ENCODE data around the gene MGAT4D. TPM values are rescaled to one million over a fixed set of nuclear protein-coding genes. Genes with fewer than 3 reads are reported as not detected.
"Not testable (repeated sequence)": the region's sequence is repeated elsewhere in the genome, so short reads cannot be mapped to it uniquely, and the experiment has no call there.

MGAT4D gene
- total RNA-seq, 2 donors from 2014 or later: not detected

GRCh38 chr4:140523857-140524742 lies 26.0 kb upstream of the MGAT4D start, which contains the start of gene ELMOD2:
Gene ELMOD2, plus strand, starts transcription at chr4:140524168. Its CDS starts 1,261 bp downstream, at chr4:140525429.
- H3K4me3 ChIP-seq (ENCODE audit: low read length): peak within 1 kb of the TSS; percentile 89
- Mint-ChIP-seq H3K4me3 (peak within 1 kb of the TSS; percentile 75), H3K27ac (peak within 1 kb of the TSS; percentile 89), H3K4me1 (peaks cover 19% of the 10 kb centered on the region), H3K9me3 (peaks cover 21% of the 10 kb centered on the region), H3K27me3 (ENCODE audit: insufficient read depth) (peaks cover 16% of the 10 kb centered on the region), H3K36me3 (ENCODE audit: low read depth) (peaks cover 22% of the 10 kb centered on the region)
- no peaks in the 10 kb centered on the region for H3K27me3 ChIP-seq (ENCODE audit: control insufficient read depth, insufficient read depth, low read length, poor library complexity, severe bottlenecking)
- TF ChIP-seq CTCF (conservative IDR thresholded peaks at IDR 0.05): peak; percentile 95
- peaks cover 22% of the 10 kb centered on the region for H3K9me3 ChIP-seq (ENCODE audit: control insufficient read depth, low read length)
- peak; percentile 99 for DNase-seq
- peak within 1 kb of the TSS; percentile 49 for H3K9ac ChIP-seq (ENCODE audit: extremely low read depth, low read length, poor library complexity, severe bottlenecking)
- WGBS, 2 experiments (ENCODE audit: insufficient coverage in 1 of 2, insufficient read length in 1 of 2): 1 to 4% methylated on average over 17 to 76 of the region's 77 CpGs
- H3K36me3 ChIP-seq (ENCODE audit: control insufficient read depth, insufficient read depth, low read length): peaks cover 26% of the 10 kb centered on the region
- peak within 1 kb of the TSS; percentile 91 for H3K27ac ChIP-seq (ENCODE audit: low read depth, low read length)
- no peaks in the 10 kb centered on the region for H3K4me1 ChIP-seq (ENCODE audit: control insufficient read depth, insufficient read depth, low read length)

- H3K9me3 ChIP-seq (ENCODE audit: control insufficient read depth, low read length): peaks cover 22% of the 10 kb centered on the region
- peak overlapping the region; percentile 75 for H3K4me3 Mint-ChIP-seq
- 70 to 72% methylated on average over 6 to 8 of the region's 8 CpGs for WGBS, 2 experiments (ENCODE audit: insufficient coverage in 1 of 2, insufficient read length in 1 of 2)
- no peaks in the 10 kb centered on the region for H3K4me1 ChIP-seq (ENCODE audit: control insufficient read depth, insufficient read depth, low read length)
- no peak for DNase-seq
- no peak overlapping the region for H3K9ac ChIP-seq (ENCODE audit: extremely low read depth, low read length, poor library complexity, severe bottlenecking)
- peaks cover 24% of the 10 kb centered on the region for H3K9me3 Mint-ChIP-seq
- H3K27me3 Mint-ChIP-seq (ENCODE audit: insufficient read depth): peaks cover 16% of the 10 kb centered on the region
- no peak for TF ChIP-seq CTCF (conservative IDR thresholded peaks at IDR 0.05)
- no peak overlapping the region for H3K27ac ChIP-seq (ENCODE audit: low read depth, low read length)
- no peaks in the 10 kb centered on the region for H3K27me3 ChIP-seq (ENCODE audit: control insufficient read depth, insufficient read depth, low read length, poor library complexity, severe bottlenecking)
- H3K4me1 Mint-ChIP-seq: peaks cover 19% of the 10 kb centered on the region
- H3K4me3 ChIP-seq (ENCODE audit: low read length): peak overlapping the region; percentile 65
- H3K27ac Mint-ChIP-seq: no peak overlapping the region
- peaks cover 21% of the 10 kb centered on the region for H3K36me3 Mint-ChIP-seq (ENCODE audit: low read depth)
- H3K36me3 ChIP-seq (ENCODE audit: control insufficient read depth, insufficient read depth, low read length): peaks cover 20% of the 10 kb centered on the region
Measured at GRCh38 chr4:140523370-140523856, 25.3 kb upstream of the MGAT4D start.

GRCh38 chr4:140515423-140515822 lies 17.3 kb upstream of the MGAT4D start:
- Mint-ChIP-seq H3K27me3 (ENCODE audit: insufficient read depth) (peaks cover 8% of the 10 kb centered on the region), H3K27ac (peak overlapping the region; percentile 81), H3K4me3 (peak overlapping the region; percentile 30), H3K9me3 (peaks cover 61% of the 10 kb centered on the region), H3K36me3 (ENCODE audit: low read depth) (no peaks in the 10 kb centered on the region), H3K4me1 (peaks cover 31% of the 10 kb centered on the region)
- WGBS, 2 experiments (ENCODE audit: insufficient coverage in 1 of 2, insufficient read length in 1 of 2): 0% methylated on average over 1 of the region's 1 CpG
- Histone ChIP-seq H3K9me3 (ENCODE audit: control insufficient read depth, low read length) (peaks cover 27% of the 10 kb centered on the region), H3K36me3 (ENCODE audit: control insufficient read depth, insufficient read depth, low read length) (no peaks in the 10 kb centered on the region), H3K4me1 (ENCODE audit: control insufficient read depth, insufficient read depth, low read length) (peaks cover 9% of the 10 kb centered on the region), H3K27me3 (ENCODE audit: control insufficient read depth, insufficient read depth, low read length, poor library complexity, severe bottlenecking) (no peaks in the 10 kb centered on the region), H3K27ac (ENCODE audit: low read depth, low read length) (peak overlapping the region; percentile 28), H3K9ac (ENCODE audit: extremely low read depth, low read length, poor library complexity, severe bottlenecking) (peak overlapping the region; percentile 73), H3K4me3 (ENCODE audit: low read length) (peak overlapping the region; percentile 67)
- TF ChIP-seq CTCF (conservative IDR thresholded peaks at IDR 0.05): no peak
- DNase-seq: no peak

- H3K36me3 ChIP-seq (ENCODE audit: control insufficient read depth, insufficient read depth, low read length); H3K36me3 Mint-ChIP-seq (ENCODE audit: low read depth); H3K9ac ChIP-seq (ENCODE audit: extremely low read depth, low read length, poor library complexity, severe bottlenecking); H3K4me3 Mint-ChIP-seq; H3K27me3 ChIP-seq (ENCODE audit: control insufficient read depth, insufficient read depth, low read length, poor library complexity, severe bottlenecking); DNase-seq; H3K4me1 ChIP-seq (ENCODE audit: control insufficient read depth, insufficient read depth, low read length); H3K27ac Mint-ChIP-seq; H3K27ac ChIP-seq (ENCODE audit: low read depth, low read length): not testable (repeated sequence)
- H3K4me3 ChIP-seq (ENCODE audit: low read length): peak overlapping the region; percentile 68
- WGBS, 2 experiments (ENCODE audit: insufficient coverage in 1 of 2, insufficient read length in 1 of 2): 96 to 97% methylated on average over 4 of the region's 5 CpGs
- Mint-ChIP-seq H3K27me3 (ENCODE audit: insufficient read depth) (peaks cover 14% of the 10 kb centered on the region), H3K4me1 (peaks cover 31% of the 10 kb centered on the region), H3K9me3 (peaks cover 64% of the 10 kb centered on the region)
- peaks cover 30% of the 10 kb centered on the region for H3K9me3 ChIP-seq (ENCODE audit: control insufficient read depth, low read length)
Measured at GRCh38 chr4:140513765-140514164, 15.7 kb upstream of the MGAT4D start.
